G401 (cell line): Measurements from ENCODE around the gene AZU1. TPM values are rescaled to one million over a fixed set of nuclear protein-coding genes. Genes with fewer than 3 reads are reported as not detected.

Source experiments
- DNase-seq: peaks from one replicate; pipeline ENCODE4 v3.0.0-alpha.2; 2015; ENCODE audit warnings: low spot score
- in situ Hi-C: cut with HindIII; loops from 2 replicates; pipeline ENCODE4 v1.10.0; 2016; ENCODE audit warnings: low sequenced_read_pairs, mixed read lengths
- total RNA-seq: library from RNA; depleted of rRNA; stranded (reverse); fragments of >200 nt; shearing (Covaris generic); gene quantifications from 2 replicates; pipeline ENCODE4 v1.2.3, GENCODE V29; 2014

AZU1 gene
- total RNA-seq, 1 experiment from 2014 or later: not detected

GRCh38 chr19:796692-797527, 30.7 kb upstream of the AZU1 start, which contains the start of gene PTBP1:
Gene PTBP1, plus strand, starts transcription at chr19:797452. Its CDS starts 46 bp downstream, at chr19:797498.
- DNase-seq: peak; percentile 100
- in situ Hi-C loops: no loop called here

DNA sequence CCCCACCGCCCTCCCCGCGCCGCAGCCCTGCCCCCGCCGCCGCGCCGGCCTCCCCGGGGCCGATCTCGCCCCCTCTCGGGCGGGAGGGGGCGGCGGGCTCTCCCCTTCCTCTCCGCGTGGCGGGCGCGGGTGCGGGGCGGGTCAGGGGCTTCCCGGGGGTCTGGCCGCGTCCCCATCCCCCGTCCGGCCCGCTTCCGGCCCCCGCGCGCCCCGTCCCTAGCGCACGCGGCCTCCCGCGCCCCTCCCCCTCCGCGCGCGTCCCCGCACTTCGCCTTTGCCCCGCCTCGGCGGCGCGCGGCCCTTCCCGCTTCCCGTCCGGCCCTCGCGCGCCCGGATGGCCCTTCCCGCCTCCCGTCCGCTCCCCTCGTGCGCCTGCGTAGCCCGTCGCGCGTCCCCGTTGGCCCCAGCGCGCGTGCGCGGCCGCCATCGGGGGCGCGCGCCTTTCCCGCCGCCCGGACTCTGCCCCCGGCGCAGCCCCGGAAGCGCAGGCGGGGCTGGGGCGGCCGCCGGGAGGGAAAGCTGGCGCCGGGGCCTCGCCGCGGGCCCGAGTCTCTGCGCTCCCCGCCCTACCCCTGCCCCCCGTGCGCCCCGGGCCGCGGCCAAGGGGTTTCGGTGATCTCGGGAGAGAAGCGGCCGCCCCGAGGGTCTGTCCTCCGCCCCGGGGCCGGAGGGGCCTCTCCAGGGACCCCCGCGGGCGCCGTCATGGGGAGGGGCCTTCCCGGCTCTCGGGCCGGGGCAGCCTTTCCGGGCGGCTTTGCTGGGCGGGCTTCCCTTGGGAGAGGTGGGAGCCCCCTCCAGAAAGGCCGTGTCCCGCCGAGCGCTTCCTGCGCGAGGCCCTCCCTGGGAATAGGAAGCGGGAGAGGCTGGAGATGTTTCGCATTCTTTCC, 29.9 kb upstream of the AZU1 start:
- peak; percentile 67 for DNase-seq
- in situ Hi-C loops: no loop called here

GRCh38 chr19:798415-799075, 29.1 kb upstream of the AZU1 start:
- in situ Hi-C loops: no loop called here
- DNase-seq: no peak

- in situ Hi-C loops: no loop called here
- DNase-seq: no peak
Observed at GRCh38 chr19:799076-799881, 28.4 kb upstream of the AZU1 start.

DNA sequence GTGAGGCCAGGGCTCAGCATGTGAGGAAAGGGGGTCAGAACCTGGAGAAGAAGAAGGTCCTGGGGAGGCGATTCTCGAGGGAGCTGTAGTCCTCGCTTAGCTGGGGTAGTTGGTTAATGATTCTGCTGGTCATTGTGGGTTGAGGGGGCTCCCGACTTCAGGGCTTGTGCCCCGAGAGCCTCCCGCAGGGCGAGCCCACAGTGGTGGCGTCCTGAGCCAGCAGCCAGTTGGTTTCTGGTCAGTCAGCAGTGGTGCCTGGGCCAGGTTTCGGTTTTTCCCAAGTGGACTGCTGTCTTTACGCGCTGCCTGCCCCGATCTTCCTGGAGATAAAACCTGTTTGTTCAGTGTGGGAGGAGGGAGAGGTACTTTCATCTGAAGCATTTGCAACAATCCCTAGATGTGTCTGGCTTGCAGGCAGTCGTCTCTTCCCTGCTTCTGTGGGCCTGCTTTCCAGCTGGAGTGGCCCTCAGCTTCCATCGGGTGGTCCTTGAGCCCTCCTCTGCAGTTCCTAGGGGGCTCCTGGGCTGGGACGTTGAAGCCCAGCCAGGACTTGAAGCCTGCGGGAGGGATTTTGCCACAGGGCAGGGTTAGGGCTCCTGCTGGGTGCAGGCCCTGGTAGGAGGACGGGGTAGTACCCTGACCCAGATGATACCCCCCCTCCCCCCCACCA, 27.1 kb upstream of the AZU1 start:
- in situ Hi-C loops: no loop called here
- DNase-seq: no peak

DNA sequence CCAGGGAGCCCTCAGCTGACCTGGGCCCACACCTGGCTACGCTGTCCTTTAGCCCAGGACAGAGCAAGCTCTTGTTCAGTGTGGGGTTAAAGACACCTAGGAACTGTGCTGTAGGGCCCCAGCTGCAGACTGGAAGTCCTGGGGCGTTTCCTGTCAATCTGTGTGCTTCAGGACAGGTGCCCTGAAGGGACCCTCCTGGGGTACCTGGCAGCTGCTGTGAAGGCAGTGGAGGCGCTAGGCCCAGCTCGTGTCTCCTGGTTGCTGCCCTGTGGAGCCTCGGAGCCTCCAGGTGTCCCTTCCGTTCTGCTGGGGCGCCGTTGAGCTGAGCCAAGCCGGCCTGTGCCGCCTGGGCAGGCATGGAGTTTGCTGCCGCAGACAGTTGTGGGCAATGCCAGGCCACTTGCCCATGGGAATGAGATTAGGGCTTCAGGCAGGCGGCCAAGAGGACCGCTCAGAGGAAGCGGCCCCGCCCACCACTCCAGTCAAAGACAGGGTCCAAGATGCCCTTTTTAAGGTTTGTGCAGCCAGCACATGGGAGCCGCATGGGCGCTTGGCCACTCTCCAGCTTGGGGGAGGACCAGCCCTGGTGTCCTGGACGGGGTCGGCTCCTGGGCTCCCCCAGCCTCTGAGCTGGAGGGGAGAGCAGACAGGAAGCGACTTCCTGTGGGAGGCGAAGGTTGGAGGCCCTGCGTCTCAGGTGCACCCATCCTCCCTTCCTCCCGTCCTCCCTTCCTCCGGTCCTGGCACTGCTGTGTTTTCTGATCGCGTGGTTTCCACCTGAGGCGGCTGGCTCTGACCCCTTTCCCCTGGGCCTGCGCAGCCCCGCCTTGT, 26.4 kb upstream of the AZU1 start:
- DNase-seq: no peak
- in situ Hi-C loops: no loop called here

GRCh38 chr19:801861-802497, 25.7 kb upstream of the AZU1 start:
- DNase-seq: no peak
- in situ Hi-C loops: no loop called here

- in situ Hi-C loops: no loop called here
- no peak for DNase-seq
Observed at GRCh38 chr19:802498-803098, 25.0 kb upstream of the AZU1 start.

GRCh38 chr19:803099-803561, 24.5 kb upstream of the AZU1 start:
- DNase-seq: no peak
- in situ Hi-C loops: no loop called here

- no peak for DNase-seq
- in situ Hi-C loops: no loop called here
Observed at GRCh38 chr19:803686-804418, 23.8 kb upstream of the AZU1 start.

DNA sequence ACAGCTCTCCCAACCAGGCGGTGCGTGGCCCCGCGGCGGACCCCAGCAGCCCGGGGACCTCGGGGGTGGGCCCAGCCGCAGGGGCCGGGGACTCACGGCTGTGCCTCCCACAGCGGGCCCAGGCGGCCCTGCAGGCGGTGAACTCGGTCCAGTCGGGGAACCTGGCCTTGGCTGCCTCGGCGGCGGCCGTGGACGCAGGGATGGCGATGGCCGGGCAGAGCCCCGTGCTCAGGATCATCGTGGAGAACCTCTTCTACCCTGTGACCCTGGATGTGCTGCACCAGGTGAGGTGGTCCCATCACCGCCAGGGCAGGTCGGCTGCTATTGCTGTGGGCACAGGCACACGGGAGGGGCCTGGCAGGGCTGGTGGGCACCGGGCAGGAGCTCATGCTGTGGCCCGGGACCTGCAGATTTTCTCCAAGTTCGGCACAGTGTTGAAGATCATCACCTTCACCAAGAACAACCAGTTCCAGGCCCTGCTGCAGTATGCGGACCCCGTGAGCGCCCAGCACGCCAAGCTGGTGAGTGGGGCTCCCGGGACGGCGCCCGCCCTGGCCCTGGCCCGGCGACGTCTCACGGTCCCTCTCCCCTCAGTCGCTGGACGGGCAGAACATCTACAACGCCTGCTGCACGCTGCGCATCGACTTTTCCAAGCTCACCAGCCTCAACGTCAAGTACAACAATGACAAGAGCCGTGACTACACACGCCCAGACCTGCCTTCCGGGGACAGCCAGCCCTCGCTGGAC, 23.0 kb upstream of the AZU1 start:
- in situ Hi-C loops: no loop called here
- DNase-seq: no peak

GRCh38 chr19:805166-805551, 22.5 kb upstream of the AZU1 start:
- in situ Hi-C loops: no loop called here
- DNase-seq: no peak

GRCh38 chr19:805600-806550, 21.8 kb upstream of the AZU1 start:
- in situ Hi-C loops: no loop called here
- no peak for DNase-seq

- in situ Hi-C loops: no loop called here
- DNase-seq: no peak
Observed at GRCh38 chr19:806815-807421, 20.7 kb upstream of the AZU1 start.
